ENCODE data around the gene PSKH1.

Gene PSKH1

GRCh38 chr16:67977469-67978227, 84.6 kb downstream of the PSKH1 start:
- no peaks in the 10 kb centered on the region for H3K9me3 ChIP-seq (ENCODE audit: control insufficient read depth, low read length)
- no peaks in the 10 kb centered on the region for H3K36me3 ChIP-seq (ENCODE audit: control insufficient read depth, insufficient read depth, low read length)
- no peak for DNase-seq
- H3K4me1 ChIP-seq (ENCODE audit: control insufficient read depth, insufficient read depth, low read length, poor library complexity, severe bottlenecking) = no peaks in the 10 kb centered on the region
- H3K27ac ChIP-seq (ENCODE audit: insufficient read depth, low read length, poor library complexity, severe bottlenecking) = no peak overlapping the region
- no peaks in the 10 kb centered on the region for H3K27me3 ChIP-seq (replicated peaks; ENCODE audit: control insufficient read depth, insufficient read depth, low read length, poor library complexity, severe bottlenecking)
- H3K4me3 ChIP-seq (ENCODE audit: insufficient read depth, low read depth, low read length, poor library complexity, severe bottlenecking) = no peak overlapping the region

All from effector memory CD4-positive, alpha-beta T cell (primary cell).